ENCODE results near the gene JAKMIP2.

Gene JAKMIP2

DNA sequence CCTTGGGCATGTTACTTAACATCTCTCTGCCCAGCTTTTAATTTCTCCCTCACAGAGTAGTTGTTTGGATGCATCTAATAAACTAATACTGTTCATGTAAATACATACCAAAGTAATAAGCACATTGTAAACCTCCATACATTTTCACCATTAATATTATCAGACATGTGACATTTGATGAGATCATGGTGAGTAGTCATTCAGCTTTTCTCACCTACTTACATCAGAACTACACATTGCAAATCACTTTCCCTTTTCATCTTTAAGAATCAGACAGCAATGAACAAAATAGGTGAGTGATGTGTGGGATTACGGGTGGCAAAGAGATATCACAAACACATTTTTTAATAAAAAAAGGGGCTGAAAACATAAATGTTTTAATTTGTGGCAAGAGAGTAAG is 89.3 kb downstream of the JAKMIP2 start:
- no peak for DNase-seq

DNA sequence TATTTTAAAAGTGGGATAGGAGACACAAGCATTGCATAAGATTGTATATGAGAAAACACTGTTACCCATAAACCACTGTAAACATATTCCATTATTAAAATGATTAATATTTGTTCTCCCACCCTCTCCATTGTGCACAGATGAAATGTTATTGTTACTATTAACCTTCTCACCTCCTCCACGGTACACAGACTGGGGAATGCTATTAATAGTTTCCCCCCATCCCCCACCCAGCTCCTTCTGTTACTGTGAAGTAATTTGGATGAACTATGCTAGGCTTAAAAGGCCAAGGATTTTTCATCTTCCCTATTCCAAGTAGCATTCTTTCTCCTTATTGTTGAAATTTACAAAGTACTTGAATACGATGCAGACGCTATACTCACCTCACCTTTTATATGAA is 91.4 kb downstream of the JAKMIP2 start:
- DNase-seq: no peak

DNA sequence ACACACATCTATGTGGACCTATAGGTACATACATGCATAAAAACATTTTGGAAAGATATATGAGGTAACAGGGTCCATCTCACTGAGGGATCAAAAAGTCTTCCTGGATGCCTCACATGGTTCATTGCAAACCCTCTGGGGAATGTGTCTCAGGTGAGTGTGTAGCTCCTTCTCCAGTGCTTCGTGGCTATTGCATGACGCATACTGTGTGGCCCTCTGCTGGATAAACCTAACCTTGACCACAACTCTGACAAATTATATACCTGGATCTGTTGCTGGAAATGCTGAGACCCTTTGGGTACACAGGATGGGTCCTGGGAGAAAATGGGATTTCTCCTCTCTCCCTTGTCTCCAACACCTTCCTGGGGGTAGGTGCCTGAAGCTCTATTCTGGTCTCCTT is 91.9 kb downstream of the JAKMIP2 start:
- DNase-seq: no peak

DNA sequence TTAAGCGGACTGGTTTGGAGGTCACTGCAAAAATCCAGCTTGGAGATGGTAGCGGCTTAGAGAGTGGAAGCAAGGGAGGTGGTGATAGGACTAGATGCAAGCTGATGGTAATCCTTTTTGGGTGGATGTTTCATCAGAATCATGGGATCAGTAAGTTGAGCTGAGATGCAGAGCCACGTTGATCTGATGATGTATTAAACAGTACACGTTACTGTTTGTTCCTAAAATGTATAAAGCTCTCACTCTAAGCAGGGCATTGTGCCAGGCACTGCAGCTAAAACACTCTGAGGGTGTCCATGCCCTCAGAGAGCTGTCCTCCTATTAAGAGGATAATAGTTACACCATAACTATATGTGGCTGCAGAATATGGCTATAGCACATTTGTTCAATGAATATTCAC is 93.1 kb downstream of the JAKMIP2 start:
- DNase-seq: no peak

DNA sequence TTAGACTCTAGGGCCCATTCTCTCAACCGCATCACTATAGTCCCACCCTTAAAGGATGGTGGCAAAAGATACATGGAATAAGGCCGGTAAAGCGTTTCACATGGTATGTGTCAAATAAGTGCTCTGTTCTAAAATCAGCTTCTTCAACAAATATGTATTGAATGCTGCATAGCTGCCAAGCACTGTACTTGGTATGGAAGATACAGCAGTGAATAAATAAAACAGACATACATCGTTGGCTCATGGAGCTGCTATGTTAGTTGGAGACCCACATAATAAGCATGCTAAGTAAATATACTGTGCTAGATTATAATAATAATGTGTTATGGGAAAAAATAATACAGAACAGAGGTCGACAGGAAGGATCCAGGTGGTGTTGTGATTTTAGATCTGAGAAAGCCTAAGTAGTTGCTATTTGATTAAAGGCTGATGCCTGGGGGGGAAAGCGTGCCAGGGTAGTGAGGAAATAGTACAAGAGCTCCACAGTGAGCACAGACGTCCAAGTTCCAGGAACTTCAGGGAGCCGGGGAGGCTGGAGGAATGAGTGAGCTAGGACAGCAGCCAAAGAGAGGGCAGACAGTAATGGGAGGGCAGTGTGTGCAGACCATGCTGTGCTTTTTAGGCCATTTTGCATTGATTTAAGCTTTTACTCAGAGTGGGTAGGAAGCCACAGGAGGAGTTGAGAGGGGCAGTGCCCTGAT is 93.7 kb downstream of the JAKMIP2 start:
- DNase-seq: no peak

DNA sequence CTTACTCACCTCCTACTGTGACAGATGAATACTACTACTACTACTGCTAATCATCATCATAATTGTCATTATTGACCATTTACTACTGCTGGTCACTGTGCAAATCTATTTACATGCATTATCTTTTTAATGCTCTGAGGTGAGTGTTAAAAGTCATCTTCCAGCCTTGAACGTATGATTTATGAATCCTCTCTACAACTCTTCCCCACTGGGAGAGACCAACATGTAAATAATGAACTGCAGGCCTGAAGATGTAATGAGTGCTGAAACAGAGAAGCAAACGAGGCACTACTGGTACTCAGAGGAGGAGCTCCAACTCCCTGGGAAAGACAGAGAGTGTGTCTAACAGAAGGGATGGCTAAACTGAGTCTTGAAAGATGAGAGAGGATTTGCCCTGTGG is 95.4 kb downstream of the JAKMIP2 start:
- no peak for DNase-seq

DNA sequence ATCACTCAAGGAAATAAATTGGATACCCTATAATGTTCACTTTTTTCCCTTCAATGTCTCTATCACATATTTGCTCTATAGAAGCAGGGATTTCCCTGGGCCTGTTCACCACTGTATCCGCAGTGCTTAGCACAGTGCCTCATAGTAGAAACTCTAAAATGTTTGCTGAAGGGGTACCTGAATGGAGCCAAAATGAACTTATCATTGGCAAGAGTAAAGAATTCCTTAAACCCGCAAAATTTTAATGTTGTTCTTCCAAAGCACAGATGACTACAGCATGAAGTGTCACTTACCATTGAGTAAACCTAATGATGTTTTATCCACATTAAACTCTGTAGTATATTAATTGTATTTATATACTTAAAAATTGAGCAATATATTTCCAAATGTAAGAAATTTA is 96.1 kb downstream of the JAKMIP2 start:
- no peak for DNase-seq

DNA sequence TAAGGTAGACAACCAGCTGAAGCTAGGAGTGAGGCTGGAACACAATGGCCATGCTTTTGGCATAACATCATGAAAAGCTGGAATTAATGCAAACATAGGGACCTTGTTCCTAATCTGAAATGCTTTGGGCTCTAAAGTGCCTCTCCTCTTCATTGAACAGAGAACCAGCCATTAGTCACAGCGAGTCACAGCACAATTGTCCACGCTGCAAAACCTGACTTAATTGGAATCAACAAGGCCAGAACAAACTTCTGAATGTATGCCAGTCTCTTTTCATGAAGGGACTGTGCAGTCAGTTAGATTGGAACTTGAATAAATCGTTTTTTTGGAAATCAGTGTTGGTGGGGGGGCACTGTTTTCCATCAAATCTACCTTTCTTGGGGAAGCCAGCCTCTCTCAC is 96.5 kb downstream of the JAKMIP2 start:
- no peak for DNase-seq

DNA sequence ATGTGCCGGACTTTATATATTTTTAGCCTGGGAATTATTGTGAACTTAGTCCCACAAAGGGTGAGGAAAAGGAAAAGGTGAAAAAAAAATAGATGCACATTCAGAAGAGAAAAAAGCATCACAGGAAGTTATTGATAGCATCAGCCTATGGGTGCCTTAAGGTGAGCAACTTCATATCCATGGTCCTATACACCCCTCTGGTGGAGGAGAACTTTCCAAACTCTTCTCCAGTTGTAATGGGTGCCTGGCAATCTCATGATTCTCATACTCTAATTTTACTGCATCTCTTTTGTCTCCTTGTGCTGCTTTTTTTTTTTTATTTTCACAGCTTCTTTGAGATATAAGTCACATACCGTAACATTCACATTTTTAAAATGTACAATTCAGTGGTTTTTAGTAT is 107.4 kb downstream of the JAKMIP2 start:
- peak; percentile 2 for DNase-seq

DNA sequence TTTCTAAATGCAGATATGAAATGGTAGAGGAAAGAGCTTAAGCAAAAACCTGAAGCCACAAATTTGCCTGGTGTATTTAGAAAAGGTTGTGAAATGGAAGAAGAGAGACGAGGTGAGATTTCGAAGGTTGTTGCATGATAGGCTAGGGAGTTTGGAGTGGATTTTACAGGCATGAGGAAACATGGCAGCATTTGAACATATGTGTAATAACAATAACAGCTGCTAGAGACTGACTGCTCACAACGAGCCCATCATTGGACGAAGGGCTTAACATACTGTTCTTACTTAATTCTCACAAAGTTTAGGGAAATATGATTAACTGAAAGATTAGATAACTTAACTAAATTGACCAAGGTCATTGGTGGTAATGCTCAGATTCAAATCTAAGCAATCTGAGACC is 108.1 kb downstream of the JAKMIP2 start:
- DNase-seq: peak; percentile 24

DNA sequence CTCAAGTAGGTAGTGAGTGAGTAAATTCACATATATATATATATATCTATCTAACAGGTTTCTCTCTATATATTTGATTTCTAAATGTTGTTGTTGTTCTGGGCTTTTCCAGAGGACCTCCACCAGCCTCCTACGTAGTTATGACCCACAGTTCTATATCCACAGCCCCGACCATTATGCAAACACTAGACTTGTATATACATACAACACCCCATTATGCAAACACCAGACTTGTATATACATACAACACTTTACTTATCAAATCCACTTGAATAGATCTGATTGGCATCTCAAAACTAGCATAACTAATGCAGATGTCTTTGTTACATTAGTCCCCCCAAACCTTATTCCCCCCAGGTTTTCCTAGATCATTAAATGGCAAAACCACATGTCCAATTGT is 108.7 kb downstream of the JAKMIP2 start:
- no peak for DNase-seq

DNA sequence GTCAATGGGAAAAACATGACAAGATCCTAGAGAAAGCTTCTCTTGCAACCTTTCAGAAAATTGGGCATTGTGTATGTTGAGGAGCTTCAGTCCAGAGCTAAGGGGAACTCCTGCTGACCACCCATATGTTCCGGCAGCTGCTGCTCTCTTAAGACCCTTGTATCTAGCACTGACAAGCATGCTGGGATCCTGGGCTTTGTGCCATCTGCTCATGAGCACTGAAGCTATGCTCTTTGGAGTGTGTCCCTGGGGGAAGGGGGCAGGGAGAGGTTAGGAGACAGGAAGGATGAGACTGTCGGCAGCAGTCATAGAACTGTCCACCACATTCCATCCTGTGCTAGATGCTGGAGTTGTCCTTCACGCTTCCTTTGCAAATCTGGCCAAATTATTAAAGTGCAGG is 109.3 kb downstream of the JAKMIP2 start:
- peak; percentile 77 for DNase-seq

DNA sequence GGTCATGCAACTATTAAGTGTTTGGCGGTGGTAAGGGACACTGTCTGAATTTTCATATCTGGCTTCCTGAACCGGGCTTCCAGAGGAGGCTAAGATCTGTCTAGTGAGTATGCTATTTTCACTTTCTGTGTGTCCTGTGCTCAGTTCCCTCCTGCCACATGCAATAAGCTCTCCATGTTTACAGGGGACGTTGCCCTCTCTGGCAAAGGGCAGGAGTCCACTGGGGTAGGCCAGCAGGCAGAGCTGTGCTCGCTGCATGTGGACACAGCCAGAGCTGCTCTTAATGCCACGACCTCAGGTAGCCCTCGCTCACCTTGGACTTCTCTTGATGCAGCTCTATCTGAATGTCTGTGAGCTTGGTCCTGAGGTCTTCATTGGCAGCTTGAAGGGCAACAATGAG is 111.2 kb downstream of the JAKMIP2 start:
- no peak for DNase-seq

DNA sequence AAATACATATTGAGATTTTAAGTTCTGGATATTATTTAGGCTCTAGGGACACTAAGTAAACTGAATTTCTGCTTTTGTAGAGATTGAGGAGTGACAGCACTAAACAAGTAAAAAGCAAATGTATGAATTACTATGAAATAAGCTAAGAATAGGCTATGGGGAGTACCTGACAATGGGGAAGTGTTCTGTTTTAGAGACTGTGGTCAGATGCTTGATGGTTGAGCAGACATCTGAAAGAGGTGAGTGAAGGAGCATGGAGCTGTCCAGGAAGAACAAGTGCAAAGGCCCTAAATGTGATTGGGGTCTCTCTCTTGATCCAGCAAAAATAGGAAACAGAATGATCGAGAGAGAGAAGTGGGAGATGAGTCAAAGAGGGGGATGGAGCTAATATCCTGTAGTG is 111.7 kb downstream of the JAKMIP2 start:
- no peak for DNase-seq

DNA sequence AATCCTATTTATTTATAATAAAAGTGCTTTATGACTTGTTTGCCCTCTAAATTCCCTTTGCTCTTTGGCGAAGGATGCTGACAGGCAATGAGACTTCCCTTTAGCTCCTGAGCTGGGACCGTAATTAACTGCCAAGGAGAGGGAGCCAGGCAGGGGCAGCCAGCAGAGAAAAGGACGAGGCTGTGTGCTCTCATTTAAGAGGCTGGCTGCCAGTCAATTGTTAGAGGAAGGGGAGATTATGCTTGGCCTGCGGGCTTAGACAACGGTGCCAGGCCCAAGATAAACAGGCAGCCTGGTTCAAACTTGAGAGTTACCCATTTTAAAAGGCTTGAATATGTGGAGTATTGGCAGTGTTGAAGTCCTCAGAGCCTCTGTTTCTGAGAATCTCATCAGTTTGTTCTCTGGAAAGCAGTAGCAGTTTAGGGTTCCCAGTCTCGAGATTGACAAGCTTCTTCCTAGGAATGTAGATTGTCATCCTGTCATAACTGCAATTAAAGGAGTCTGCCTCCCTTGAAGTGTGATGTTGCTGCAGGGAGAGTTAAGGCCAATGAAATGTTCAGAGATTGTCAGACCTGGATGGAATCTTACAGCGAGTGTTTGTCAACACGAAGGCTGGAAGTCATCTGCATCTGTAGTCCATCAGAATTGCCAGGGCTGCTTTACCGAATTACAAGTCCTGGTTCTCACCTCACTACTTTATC is 113.2 kb downstream of the JAKMIP2 start:
- DNase-seq: no peak

DNA sequence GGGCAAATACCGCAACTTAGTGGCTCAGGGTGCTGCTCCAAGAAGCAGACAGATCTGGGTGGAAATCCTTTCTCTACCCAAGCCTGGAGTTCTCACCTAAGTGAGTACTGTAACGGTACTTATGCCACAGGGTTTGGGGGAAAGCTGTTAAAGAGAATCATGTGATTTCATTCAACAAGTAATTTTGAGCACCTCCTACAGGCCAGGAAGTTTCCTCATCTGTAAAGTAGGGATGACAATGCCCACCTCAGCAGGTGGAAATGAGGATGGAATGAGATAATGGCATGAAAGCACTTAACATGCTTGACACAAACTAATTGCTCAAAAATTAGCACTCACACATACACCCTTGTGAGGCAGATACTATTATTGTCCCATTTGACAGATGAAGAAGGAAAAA is 114.1 kb downstream of the JAKMIP2 start:
- no peak for DNase-seq

DNA sequence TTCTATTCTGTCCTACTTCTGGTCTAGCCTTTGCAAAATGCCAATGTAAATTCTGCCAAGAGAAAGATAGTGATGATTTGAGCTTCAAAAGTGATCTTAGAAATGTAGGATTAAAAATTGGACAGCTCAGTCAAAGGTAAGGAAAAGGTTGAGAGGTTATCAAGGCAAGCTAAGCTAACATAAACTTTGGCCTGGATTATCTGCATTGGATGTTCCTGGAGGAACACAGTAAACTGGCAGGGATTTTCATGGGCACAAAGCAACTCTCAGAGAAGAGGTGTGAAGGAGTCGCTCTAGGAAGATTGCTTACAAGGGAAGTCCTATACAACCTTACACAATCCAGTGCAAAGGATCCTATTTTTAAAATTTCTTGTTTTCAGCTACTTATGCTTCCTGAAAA is 115.2 kb downstream of the JAKMIP2 start:
- DNase-seq: no peak

DNA sequence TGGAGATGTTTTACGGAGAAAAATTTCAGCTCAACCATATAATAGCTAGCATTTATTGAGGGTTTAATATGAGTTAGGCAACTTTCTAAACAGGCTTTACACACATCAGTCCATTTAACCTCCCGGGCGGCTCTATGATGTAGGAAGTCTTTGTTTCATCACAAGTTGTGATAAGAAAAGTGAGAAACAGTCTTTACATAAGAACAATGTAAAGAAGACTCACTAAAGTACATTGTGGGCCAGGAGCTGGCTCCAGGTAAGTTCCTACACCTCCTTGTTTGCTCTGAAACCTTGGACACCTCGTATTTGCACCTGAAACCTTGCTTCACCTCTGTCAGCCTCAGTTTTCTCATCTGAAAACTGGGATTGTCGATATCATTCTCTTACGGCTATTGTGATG is 116.1 kb downstream of the JAKMIP2 start:
- DNase-seq: no peak

DNA sequence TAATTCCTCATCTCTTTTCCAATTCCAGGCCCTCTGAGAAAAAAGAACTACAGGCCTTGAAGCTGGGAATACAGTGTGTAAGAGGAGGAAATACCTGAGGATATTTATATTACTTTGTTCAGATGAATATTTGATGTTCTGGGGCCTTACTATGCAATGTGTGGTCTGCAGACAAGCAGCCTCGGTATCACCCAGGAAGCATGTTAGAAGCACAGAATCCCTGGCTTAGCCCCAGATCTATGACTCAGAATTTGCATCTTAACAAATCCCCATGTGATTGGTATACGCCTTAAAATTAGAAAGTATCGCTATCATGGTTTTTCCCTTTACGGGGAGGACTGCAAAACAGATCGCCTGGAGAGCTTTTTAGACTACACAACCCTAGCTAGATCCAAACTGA is 121.0 kb downstream of the JAKMIP2 start:
- no peak for DNase-seq

DNA sequence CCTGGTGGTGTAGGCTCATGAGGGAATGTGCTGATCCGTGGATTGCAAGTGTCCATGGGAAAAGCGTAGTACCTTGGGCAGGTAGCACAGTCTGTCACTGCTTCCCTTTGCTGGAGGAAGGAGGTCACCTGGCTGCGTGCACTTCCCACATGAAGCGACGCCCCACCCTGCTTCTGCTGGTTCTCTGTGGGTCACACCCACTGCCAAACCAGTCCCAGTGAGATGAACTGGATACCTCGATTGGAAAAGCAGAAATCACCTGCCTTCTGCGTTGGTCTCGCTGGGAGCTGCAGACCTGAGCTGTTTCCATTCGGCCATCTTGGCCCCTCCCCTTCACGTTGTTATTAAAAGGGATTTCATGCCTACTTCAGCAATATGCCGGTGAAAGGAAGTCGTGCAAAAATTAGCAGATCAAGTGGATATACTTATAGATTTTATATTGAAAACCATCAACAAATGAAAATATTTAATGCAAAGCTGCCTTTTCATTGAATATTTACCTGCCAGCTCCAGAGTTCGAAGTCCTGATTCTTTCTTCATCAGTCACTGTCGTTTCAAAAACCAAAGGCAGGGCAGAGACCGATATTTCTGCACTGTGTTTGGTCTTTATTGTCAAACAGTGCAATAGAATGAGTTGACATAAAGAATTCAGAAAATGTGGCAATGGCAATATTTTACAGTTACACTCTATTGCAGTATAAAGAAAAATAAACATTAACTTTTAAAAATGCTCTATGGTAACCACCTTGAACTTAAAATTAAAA is 123.2 kb downstream of the JAKMIP2 start:
- DNase-seq: no peak

DNA sequence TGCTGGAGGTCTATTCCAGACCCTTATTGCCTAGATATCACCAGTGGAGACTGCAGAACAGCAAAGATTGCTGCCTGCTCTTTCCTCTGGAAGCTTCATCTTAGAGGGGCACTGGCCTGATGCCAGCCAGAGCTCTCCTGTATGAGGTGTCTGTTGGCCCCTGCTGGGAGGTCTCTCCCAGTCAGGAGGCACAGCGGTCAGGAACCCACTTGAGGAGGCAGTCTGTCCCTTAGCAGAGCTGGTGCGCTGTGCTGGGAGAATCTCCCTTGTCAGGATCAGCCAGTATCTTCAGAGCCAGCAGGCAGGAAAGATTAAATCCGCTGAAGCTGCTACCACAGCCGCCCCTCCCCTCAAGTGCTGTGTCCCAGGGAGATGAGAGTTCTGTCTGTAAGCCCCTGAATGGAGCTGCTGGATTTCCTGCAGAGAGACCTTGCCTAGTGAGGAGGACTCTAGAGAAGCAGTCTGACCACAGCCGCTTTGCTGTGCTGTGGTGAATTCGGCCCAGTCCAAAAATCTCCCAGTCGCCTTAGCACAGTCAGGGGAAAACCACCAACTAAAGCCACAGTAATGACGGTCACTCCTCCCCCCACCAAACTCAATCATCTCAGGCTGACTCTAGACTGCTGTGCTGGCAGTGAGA is 124.1 kb downstream of the JAKMIP2 start:
- no peak for DNase-seq

DNA sequence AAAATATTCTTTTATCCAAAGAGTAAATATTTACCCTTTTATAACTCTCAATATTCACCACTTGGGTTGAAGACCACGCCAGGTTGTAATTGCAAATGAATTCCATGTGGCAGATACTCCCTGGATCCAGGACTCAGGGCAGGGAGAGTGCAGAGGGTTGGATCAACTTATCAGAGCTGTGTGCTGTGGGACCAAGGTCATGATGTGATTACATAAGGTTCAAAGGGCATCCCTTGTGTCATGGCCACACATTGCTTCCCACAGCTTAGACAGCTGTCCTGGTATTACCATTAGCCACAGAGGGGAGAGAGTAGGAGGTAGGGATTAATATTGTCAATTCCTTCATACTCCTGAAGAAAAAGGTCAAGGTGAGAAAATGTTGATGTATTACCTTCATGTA is 133.9 kb downstream of the JAKMIP2 start:
- DNase-seq: no peak

DNA sequence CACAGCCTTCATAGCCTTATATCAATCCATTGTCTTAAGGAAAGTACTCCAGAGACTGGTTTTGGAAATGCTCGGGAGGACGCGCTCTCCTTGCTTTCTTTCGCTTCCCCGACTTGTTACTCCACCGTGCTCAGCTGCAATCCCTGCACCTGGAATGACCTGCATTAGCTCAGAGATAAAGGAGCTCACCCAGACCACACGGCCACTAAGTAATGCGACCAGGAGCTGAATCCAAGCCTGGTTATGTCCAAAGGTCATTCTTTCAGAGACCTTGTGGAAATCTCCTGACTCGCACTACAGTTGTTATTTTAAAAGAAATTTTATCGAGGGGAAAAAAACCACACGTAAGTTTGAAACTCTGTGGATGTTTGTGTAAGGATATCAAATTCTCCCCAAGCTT is 137.3 kb downstream of the JAKMIP2 start:
- no peak for DNase-seq

DNA sequence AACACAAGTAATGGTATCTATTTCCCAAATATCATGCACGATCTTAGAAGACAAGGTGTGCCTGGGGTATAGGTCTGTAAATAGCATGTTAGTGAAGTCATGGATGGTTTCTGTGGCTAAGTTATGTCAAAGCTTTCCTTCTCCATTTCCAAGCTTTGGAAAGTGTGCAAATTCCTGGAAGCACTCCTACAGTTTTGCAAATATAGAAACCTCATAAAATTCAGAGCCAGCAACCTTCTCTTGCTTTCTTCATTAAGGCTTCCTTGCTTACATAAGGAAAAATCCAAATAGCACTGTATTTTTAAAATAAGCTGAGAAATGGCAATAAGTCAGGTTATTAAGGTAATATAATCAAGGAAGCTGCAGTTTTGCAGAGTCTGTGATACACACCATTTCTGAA is 138.1 kb downstream of the JAKMIP2 start:
- DNase-seq: no peak

Data from NCI-H1694 (cell line).